HepG2 (cell line): ENCODE measurements around the gene PRKG1.

Experiments
- ATF2 ChIP-seq: sonication (generic); formaldehyde crosslinking; IDR thresholded peaks from 2 replicates; pipeline ENCODE4 v1.4.0; 2020; ENCODE audit warnings: missing genetic modification reagents
- CHD2 ChIP-seq: IDR thresholded peaks from 2 replicates; pipeline ENCODE4 v1.6.1; 2011; ENCODE audit warnings: low read depth, low read length, improper control_type of control experiment
- PATZ1 ChIP-seq: sonication (generic); formaldehyde crosslinking; IDR thresholded peaks from 2 replicates; pipeline ENCODE4 v1.4.0; 2020; ENCODE audit warnings: missing genetic modification reagents
- POLR2A ChIP-seq, 2 experiments: IDR thresholded peaks; 2 replicates each; pipeline ENCODE4 v1.6.1; 2011; ENCODE audit warnings: low read depth in 2 of 2, low read length in 2 of 2, mild to moderate bottlenecking in 1 of 2, moderate library complexity in 1 of 2; ENCODE audit not compliant: insufficient read depth in 1 of 2
- TBL1XR1 ChIP-seq: fragments of 150-350 bp; IDR thresholded peaks from 2 replicates; pipeline ENCODE4 v1.6.1; 2014; ENCODE audit warnings: borderline replicate concordance, low read length; ENCODE audit not compliant: partially characterized antibody

- TF ChIP-seq TBL1XR1: no peak
- no peak for TF ChIP-seq ATF2
- no peak for TF ChIP-seq CHD2
- no peak for TF ChIP-seq PATZ1 (CRISPR knock-in tag)
- TF ChIP-seq POLR2A (IDR thresholded peaks at IDR 0.05; ENCODE audit: insufficient read depth in 1 of 2, low read depth in 2 of 2, low read length in 2 of 2): no peak
Measured at GRCh38 chr10:51272555-51272954, 198.3 kb downstream of the PRKG1 start.
